ENCODE results near the gene CCL25.

DNA sequence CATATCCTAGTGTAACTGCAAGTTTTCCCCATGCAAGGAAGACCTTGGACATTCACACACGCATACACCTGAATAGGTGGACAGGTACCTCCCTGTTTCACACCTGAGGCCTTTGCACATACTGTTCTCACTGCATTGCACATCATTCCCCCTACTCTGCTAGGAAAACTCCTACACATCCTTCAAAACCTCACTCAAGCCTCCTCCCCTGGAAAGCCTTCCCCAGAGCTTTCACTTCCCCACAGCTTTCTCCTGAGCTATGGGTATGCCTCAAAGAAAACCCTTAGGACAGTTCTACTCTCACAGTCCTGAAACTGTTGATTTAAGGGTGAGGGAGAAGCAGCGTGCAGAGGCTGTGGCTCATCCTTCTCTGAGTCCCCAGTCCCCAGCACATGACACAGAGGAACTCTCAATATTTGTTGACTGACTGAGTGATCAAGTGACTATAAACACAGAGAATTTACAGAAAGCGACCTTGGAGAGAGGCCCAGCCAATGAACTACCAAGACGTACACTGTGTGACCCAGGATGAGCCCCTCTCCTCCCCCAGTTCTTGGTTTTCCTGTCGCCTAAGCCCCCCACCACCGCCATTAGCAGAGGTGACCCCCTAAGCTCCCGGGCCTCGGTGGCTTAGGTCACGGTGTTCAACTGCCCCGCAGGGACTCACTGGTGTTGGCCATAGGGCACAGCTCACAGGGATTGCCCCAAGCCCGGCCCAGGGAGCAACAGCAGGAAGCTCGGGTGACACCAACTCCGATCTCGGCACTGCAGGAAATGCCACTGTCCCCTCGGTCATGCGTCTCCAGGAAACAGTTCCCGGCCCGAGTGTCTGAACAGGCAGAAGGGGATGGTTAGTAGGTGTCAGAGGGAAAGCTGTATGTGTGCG, 56.2 kb downstream of the CCL25 start:
- TF ChIP-seq, protein P1, sequence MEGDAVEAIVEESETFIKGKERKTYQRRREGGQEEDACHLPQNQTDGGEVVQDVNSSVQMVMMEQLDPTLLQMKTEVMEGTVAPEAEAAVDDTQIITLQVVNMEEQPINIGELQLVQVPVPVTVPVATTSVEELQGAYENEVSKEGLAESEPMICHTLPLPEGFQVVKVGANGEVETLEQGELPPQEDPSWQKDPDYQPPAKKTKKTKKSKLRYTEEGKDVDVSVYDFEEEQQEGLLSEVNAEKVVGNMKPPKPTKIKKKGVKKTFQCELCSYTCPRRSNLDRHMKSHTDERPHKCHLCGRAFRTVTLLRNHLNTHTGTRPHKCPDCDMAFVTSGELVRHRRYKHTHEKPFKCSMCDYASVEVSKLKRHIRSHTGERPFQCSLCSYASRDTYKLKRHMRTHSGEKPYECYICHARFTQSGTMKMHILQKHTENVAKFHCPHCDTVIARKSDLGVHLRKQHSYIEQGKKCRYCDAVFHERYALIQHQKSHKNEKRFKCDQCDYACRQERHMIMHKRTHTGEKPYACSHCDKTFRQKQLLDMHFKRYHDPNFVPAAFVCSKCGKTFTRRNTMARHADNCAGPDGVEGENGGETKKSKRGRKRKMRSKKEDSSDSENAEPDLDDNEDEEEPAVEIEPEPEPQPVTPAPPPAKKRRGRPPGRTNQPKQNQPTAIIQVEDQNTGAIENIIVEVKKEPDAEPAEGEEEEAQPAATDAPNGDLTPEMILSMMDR (conservative IDR thresholded peaks at IDR 0.05; ENCODE audit: low read depth, low read length) = no peak
- TF ChIP-seq EZH2 (IDR thresholded peaks at IDR 0.05; ENCODE audit: low read length, unreplicated experiment) = no peak
